GM20000 (cell line): ENCODE data around the gene HSPA12A.

ENCODE experiments used
- DNase-seq: peaks from one replicate; pipeline ENCODE4 v3.0.0; 2012; ENCODE audit warnings: low spot score
- CTCF ChIP-seq: IDR thresholded peaks from 2 replicates; pipeline ENCODE4 v1.5.1; 2012; ENCODE audit warnings: mild to moderate bottlenecking, control low read depth; ENCODE audit errors: extremely low read depth, missing control alignments

HSPA12A gene

GRCh38 chr10:116769791-116770190 is 27.4 kb upstream of the HSPA12A start:
- DNase-seq: no peak
- TF ChIP-seq CTCF: no peak

GRCh38 chr10:116769368-116769767 is 27.0 kb upstream of the HSPA12A start:
- no peak for DNase-seq
- TF ChIP-seq CTCF: no peak

GRCh38 chr10:116768786-116769185 is 26.4 kb upstream of the HSPA12A start:
- no peak for TF ChIP-seq CTCF
- DNase-seq: no peak

GRCh38 chr10:116766837-116767634 is 24.7 kb upstream of the HSPA12A start:
- no peak for TF ChIP-seq CTCF
- no peak for DNase-seq

- no peak for TF ChIP-seq CTCF
- no peak for DNase-seq
Measured at GRCh38 chr10:116766241-116766827, 24.0 kb upstream of the HSPA12A start.

- no peak for TF ChIP-seq CTCF
- DNase-seq: no peak
Measured at GRCh38 chr10:116765648-116766081, 23.3 kb upstream of the HSPA12A start.

- TF ChIP-seq CTCF: no peak
- no peak for DNase-seq
Measured at GRCh38 chr10:116764979-116765378, 22.6 kb upstream of the HSPA12A start.
